DMS 273 treated with DMSO at 0.1 percent for 48 hours (cell line): Measurements from ENCODE around the gene DHRS1.

Source experiments
- DNase-seq: peaks from one replicate; lab custom pipeline; 2025; lab: John Stamatoyannopoulos, UW

DHRS1 gene

GRCh38 chr14:24263848-24264247 is 35.7 kb downstream of the DHRS1 start:
- DNase-seq, result no peak

- DNase-seq, result no peak
Measured at GRCh38 chr14:24262821-24263733, 36.5 kb downstream of the DHRS1 start, which contains the start of gene TGM1. TSS of gene TGM1 (minus strand) at chr14:24263177. CDS start at chr14:24262352, 825 bp downstream.

GRCh38 chr14:24261969-24262327 is 37.6 kb downstream of the DHRS1 start:
- no peak for DNase-seq

- DNase-seq, result no peak
Measured at GRCh38 chr14:24261256-24261968, 38.2 kb downstream of the DHRS1 start.

- no peak for DNase-seq
Measured at GRCh38 chr14:24260780-24261157, 38.8 kb downstream of the DHRS1 start.

GRCh38 chr14:24260026-24260779 is 39.4 kb downstream of the DHRS1 start:
- DNase-seq, result no peak

- no peak for DNase-seq
Measured at GRCh38 chr14:24259282-24260025, 40.1 kb downstream of the DHRS1 start.

- no peak for DNase-seq
Measured at GRCh38 chr14:24258548-24259265, 40.9 kb downstream of the DHRS1 start.

GRCh38 chr14:24258119-24258518 is 41.5 kb downstream of the DHRS1 start:
- no peak for DNase-seq

GRCh38 chr14:24256960-24257359 is 42.6 kb downstream of the DHRS1 start:
- DNase-seq, result no peak

- no peak for DNase-seq
Measured at GRCh38 chr14:24255931-24256711, 43.5 kb downstream of the DHRS1 start.

GRCh38 chr14:24255438-24255837 is 44.1 kb downstream of the DHRS1 start:
- no peak for DNase-seq

GRCh38 chr14:24254630-24255392 is 44.8 kb downstream of the DHRS1 start:
- no peak for DNase-seq

GRCh38 chr14:24253936-24254335 is 45.6 kb downstream of the DHRS1 start:
- no peak for DNase-seq

GRCh38 chr14:24252289-24253124 is 47.1 kb downstream of the DHRS1 start:
- DNase-seq, result no peak

- no peak for DNase-seq
Measured at GRCh38 chr14:24251880-24252288, 47.7 kb downstream of the DHRS1 start.

GRCh38 chr14:24250354-24250753 is 49.2 kb downstream of the DHRS1 start:
- DNase-seq, result no peak

- DNase-seq, result no peak
Measured at GRCh38 chr14:24249230-24250021, 50.2 kb downstream of the DHRS1 start.
